ENCODE results near the gene GPR156. TPM values are rescaled to one million over a fixed set of nuclear protein-coding genes. Genes with fewer than 3 reads are reported as not detected.

The GPR156 gene
- total and polyA plus RNA-seq, 2 of the 4 experiments (the other 2 are of a cell fraction): 0.09 to 0.18 TPM

DNA sequence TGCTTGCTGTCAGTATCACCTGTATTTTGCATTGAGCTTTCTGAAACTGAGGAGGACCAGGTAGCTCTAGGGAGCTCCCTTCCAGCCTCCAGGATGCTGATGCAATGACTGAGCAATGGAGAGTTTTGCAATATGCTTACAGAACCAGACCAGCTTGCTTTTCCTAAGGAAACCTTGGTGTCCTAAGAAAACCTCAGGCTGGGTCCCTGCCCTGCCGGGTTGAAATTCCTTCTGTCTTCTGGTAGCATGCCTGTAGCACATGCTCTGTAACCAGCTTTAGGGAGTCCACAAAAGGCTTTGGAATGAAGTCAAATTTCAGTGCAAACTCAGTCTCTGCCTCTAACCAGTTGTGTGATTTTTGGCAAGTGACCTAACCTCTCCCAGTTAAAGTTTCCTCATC is 125.0 kb downstream of the GPR156 start (continued):
- peak; percentile 23; the same call in 1 of the 2 replicates for TF ChIP-seq FOS (IDR thresholded peaks at IDR 0.05; ENCODE audit: low read depth, low read length)

- ATAC-seq (ENCODE audit: low read depth) (no peak), DNase-seq (no peak)
- H4K8ac ChIP-seq (ENCODE audit: low read depth in 2 of 2, low read length in 2 of 2): peak overlapping the region; percentile 4 to 49; a peak in 2 of 4 replicates
- H4K20me1 ChIP-seq (ENCODE audit: insufficient read depth, low read length): no peaks in the 10 kb centered on the region
- peak overlapping the region; percentile 93; the same call in 2 of the 3 replicates for H2BK15ac ChIP-seq (ENCODE audit: low read depth, low read length)
- peak overlapping the region; percentile 33; the same call in 1 of the 2 replicates for H3K23ac ChIP-seq (ENCODE audit: low read depth, low read length)
- CTCF ChIA-PET: no interaction called here
- H3K18ac ChIP-seq (ENCODE audit: low read depth, low read length): peak overlapping the region; percentile 93
- peak overlapping the region; percentile 95 for H4K5ac ChIP-seq (ENCODE audit: low read depth, low read length)
- no peak overlapping the region for H3K4me2 ChIP-seq (ENCODE audit: low read depth, low read length)
- H2BK5ac ChIP-seq (ENCODE audit: low read depth, low read length, poor library complexity, severe bottlenecking): peak overlapping the region; percentile 78
- intact Hi-C loops (cut with micrococcal nuclease) (no loop called here), dilution Hi-C loops (cut with HindIII; ENCODE audit: low sequenced_read_pairs, unreplicated experiment) (no loop called here), in situ Hi-C loops (cut with MboI; ENCODE audit: low sequenced_read_pairs) (no loop called here)
- H2BK120ac ChIP-seq (ENCODE audit: low read depth, low read length): peak overlapping the region; percentile 99
- H3K27ac ChIP-seq (ENCODE audit: insufficient read depth, low read length): peak overlapping the region; percentile 91; the same call in 1 of the 2 replicates
- no peak overlapping the region for H3K4me3 ChIP-seq (ENCODE audit: insufficient read depth, low read depth, low read length)
- peaks cover 9% of the 10 kb centered on the region for H3K9me1 ChIP-seq (ENCODE audit: insufficient read depth, low read length)
- H3K9ac ChIP-seq (ENCODE audit: low read depth, low read length): no peak overlapping the region
- no peak overlapping the region for H3K14ac ChIP-seq (replicated peaks; ENCODE audit: low read depth, low read length)
- peak overlapping the region; percentile 61; the same call in 1 of the 2 replicates for H3K56ac ChIP-seq (ENCODE audit: extremely low read depth, insufficient read depth, low read length)
- WGBS, 2 experiments (ENCODE audit: extremely low coverage in 2 of 2, insufficient read length in 1 of 2): 100% methylated on average over 1 of the region's 5 CpGs; no CpG with 5 or more reads in 1 of the 2 experiments
- peak overlapping the region; percentile 87 for H3K4ac ChIP-seq (ENCODE audit: low read depth, low read length)
- H3K79me1 ChIP-seq (ENCODE audit: low read depth in 1 of 2, low read length in 2 of 2): no peaks in the 10 kb centered on the region
- no peak overlapping the region for H2AFZ ChIP-seq (replicated peaks; ENCODE audit: low read length, poor library complexity)
- H4K91ac ChIP-seq (ENCODE audit: insufficient read depth, low read depth, low read length): peak overlapping the region; percentile 94
- H2AK9ac ChIP-seq (replicated peaks; ENCODE audit: low read depth, low read length, poor library complexity): no peak overlapping the region
- peak overlapping the region; percentile 75 for H2AK5ac ChIP-seq (ENCODE audit: low read depth, low read length)
- no TSS peak for BruUV-seq (replicated peaks)
- H3K27me3 ChIP-seq (ENCODE audit: control insufficient read depth, insufficient read depth, low read length): no peaks in the 10 kb centered on the region
- TF ChIP-seq RAD21 (IDR thresholded peaks at IDR 0.05; ENCODE audit: low read length) (no peak), NFE2L2 (IDR thresholded peaks at IDR 0.05; ENCODE audit: low read depth, low read length) (no peak), USF2 (IDR thresholded peaks at IDR 0.05; ENCODE audit: low read depth, low read length) (no peak), BHLHE40 (IDR thresholded peaks at IDR 0.05; ENCODE audit: low read depth, low read length) (no peak), RCOR1 (IDR thresholded peaks at IDR 0.05; ENCODE audit: insufficient replicate concordance, low read length) (no peak)
- TF ChIP-seq, protein P1, sequence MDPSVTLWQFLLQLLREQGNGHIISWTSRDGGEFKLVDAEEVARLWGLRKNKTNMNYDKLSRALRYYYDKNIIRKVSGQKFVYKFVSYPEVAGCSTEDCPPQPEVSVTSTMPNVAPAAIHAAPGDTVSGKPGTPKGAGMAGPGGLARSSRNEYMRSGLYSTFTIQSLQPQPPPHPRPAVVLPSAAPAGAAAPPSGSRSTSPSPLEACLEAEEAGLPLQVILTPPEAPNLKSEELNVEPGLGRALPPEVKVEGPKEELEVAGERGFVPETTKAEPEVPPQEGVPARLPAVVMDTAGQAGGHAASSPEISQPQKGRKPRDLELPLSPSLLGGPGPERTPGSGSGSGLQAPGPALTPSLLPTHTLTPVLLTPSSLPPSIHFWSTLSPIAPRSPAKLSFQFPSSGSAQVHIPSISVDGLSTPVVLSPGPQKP (IDR thresholded peaks at IDR 0.05; ENCODE audit: borderline replicate concordance, low read depth, low read length): no peak
- TF ChIP-seq, protein P2, sequence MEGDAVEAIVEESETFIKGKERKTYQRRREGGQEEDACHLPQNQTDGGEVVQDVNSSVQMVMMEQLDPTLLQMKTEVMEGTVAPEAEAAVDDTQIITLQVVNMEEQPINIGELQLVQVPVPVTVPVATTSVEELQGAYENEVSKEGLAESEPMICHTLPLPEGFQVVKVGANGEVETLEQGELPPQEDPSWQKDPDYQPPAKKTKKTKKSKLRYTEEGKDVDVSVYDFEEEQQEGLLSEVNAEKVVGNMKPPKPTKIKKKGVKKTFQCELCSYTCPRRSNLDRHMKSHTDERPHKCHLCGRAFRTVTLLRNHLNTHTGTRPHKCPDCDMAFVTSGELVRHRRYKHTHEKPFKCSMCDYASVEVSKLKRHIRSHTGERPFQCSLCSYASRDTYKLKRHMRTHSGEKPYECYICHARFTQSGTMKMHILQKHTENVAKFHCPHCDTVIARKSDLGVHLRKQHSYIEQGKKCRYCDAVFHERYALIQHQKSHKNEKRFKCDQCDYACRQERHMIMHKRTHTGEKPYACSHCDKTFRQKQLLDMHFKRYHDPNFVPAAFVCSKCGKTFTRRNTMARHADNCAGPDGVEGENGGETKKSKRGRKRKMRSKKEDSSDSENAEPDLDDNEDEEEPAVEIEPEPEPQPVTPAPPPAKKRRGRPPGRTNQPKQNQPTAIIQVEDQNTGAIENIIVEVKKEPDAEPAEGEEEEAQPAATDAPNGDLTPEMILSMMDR (conservative IDR thresholded peaks at IDR 0.05; ENCODE audit: low read depth, low read length): no peak
- H3K36me3 ChIP-seq (ENCODE audit: control insufficient read depth, insufficient read depth, low read length): no peaks in the 10 kb centered on the region
- POLR2A ChIA-PET (ENCODE audit: unreplicated experiment): no interaction called here
- peak overlapping the region; percentile 98 for H2BK20ac ChIP-seq (ENCODE audit: low read depth, low read length)
- peaks cover 25% of the 10 kb centered on the region for H3K4me1 ChIP-seq (ENCODE audit: control insufficient read depth, insufficient read depth, low read length)
- H3K9me3 ChIP-seq (ENCODE audit: control insufficient read depth, insufficient read depth, low read length): peaks cover 6% of the 10 kb centered on the region
Measured at GRCh38 chr3:120157681-120158080, 127.3 kb downstream of the GPR156 start.
